A549 (cell line): ENCODE measurements around the gene ARRDC3. TPM values are rescaled to one million over a fixed set of nuclear protein-coding genes. Genes with fewer than 3 reads are reported as not detected.

ENCODE experiments used
- ATAC-seq, 2 experiments: fragments of 200-7000 bp in 1 of 2; fragments of >200 bp in 1 of 2; cut with Nextera tagmentation in 1 of 2; cut with Tn5 transposase in 1 of 2; 3 replicates each; pipeline versions ENCODE4 v1.8.0 to v1.9.1; 2018 to 2020; ENCODE audit warnings: mild to moderate bottlenecking in 1 of 2, moderate library complexity in 1 of 2
- CTCF ChIA-PET: fragments of 300-600 bp; sonication (Branson Sonifier 250); formaldehyde crosslinking; extraction: SDS; loops from one replicate; lab custom pipeline; 2021; ENCODE audit warnings: antibody characterized with exemption, inconsistent platforms; lab: Yijun Ruan, JAX
- POLR2A ChIA-PET: fragments of 350-600 bp; formaldehyde crosslinking; extraction: SDS; loops from one replicate; lab custom pipeline; 2021; ENCODE audit warnings: antibody characterized with exemption, inconsistent platforms; lab: Yijun Ruan, JAX
- DNase-seq, 2 experiments: peaks; one replicate each; pipeline versions ENCODE4 v3.0.0 to v3.0.0-alpha.2; 2011 to 2016; ENCODE audit warnings: low read depth in 1 of 2, low spot score in 1 of 2
- FAIRE-seq: peaks from 2 replicates; lab custom pipeline; 2011; peaks lifted over from hg19 to GRCh38; lab: Jason Lieb, UNC
- H3K27ac ChIP-seq, 2 experiments: fragments of >200 bp; sonication (Bioruptor Twin); formaldehyde crosslinking; 3 replicates each; pipeline ENCODE4 v1.5.1; 2016 to 2017
- H3K4me1 ChIP-seq: fragments of >200 bp; sonication (Bioruptor Twin); formaldehyde crosslinking; 3 replicates; pipeline ENCODE4 v1.6.1; 2016
- H3K4me2 ChIP-seq: fragments of >200 bp; sonication (Bioruptor Twin); formaldehyde crosslinking; 3 replicates; pipeline ENCODE4 v1.6.1; 2016
- H3K4me3 ChIP-seq: fragments of >200 bp; sonication (Bioruptor Twin); formaldehyde crosslinking; 3 replicates; pipeline ENCODE4 v1.5.1; 2016
- H3K9me3 ChIP-seq: fragments of >200 bp; sonication (Bioruptor Twin); formaldehyde crosslinking; 3 replicates; pipeline ENCODE4 v1.6.1; 2016
- BHLHE40 ChIP-seq: IDR thresholded peaks from 2 replicates; pipeline ENCODE4 v1.6.1; 2012; ENCODE audit warnings: low read depth, low read length, inconsistent platforms
- CBX2 ChIP-seq: fragments of 200-600 bp; sonication (generic); IDR thresholded peaks from 2 replicates; pipeline ENCODE4 v1.6.1; 2016; ENCODE audit warnings: low read depth, mild to moderate bottlenecking, borderline replicate concordance
- CBX8 ChIP-seq: fragments of 200-600 bp; sonication (generic); IDR thresholded peaks from 2 replicates; pipeline ENCODE4 v1.6.1; 2016
- ESRRA ChIP-seq: fragments of 150-350 bp; IDR thresholded peaks from 2 replicates; pipeline ENCODE4 v1.6.1; 2014; ENCODE audit warnings: mild to moderate bottlenecking, low read length, borderline replicate concordance
- FOSB ChIP-seq: fragments of 250-450 bp; sonication (Bioruptor Pico); IDR thresholded peaks from 2 replicates; pipeline ENCODE4 v1.5.0; 2020; ENCODE audit warnings: mild to moderate bottlenecking, moderate library complexity
- FOSL2 ChIP-seq, 2 experiments: fragments of 450-650 bp in 1 of 2; fragments of >200 bp in 1 of 2; sonication (Bioruptor Twin) in 1 of 2; formaldehyde crosslinking; IDR thresholded peaks; 2 replicates each; pipeline versions ENCODE4 v1.5.0 to v1.6.1; 2016 to 2020; ENCODE audit warnings: mild to moderate bottlenecking in 1 of 2, moderate library complexity in 1 of 2
- HOXA7 ChIP-seq: fragments of 250-450 bp; sonication (Bioruptor Pico); IDR thresholded peaks from 2 replicates; pipeline ENCODE4 v1.5.0; 2020; ENCODE audit warnings: mild to moderate bottlenecking, moderate library complexity
- JUN ChIP-seq, 2 experiments: fragments of >200 bp; sonication (Bioruptor Twin); formaldehyde crosslinking; IDR thresholded peaks; 2 replicates in 1 of 2; 3 replicates in 1 of 2; pipeline ENCODE4 v1.6.1; 2016 to 2017
- KDM1A ChIP-seq: fragments of 200-600 bp; sonication (generic); IDR thresholded peaks from 2 replicates; pipeline ENCODE4 v1.6.1; 2016; ENCODE audit warnings: low read depth, mild to moderate bottlenecking
- MAX ChIP-seq: IDR thresholded peaks from 2 replicates; pipeline ENCODE4 v1.6.1; 2012
- PBX3 ChIP-seq: IDR thresholded peaks from 2 replicates; pipeline ENCODE4 v1.6.1; 2012
- PHF8 ChIP-seq: fragments of 200-600 bp; sonication (generic); IDR thresholded peaks from 2 replicates; pipeline ENCODE4 v1.6.1; 2016; ENCODE audit warnings: low read depth, mild to moderate bottlenecking, antibody characterized with exemption, moderate library complexity, borderline replicate concordance
- POLR2A ChIP-seq: IDR thresholded peaks from 2 replicates; pipeline ENCODE4 v1.6.1; 2012; ENCODE audit warnings: mild to moderate bottlenecking, low read length
- POLR2AphosphoS2 ChIP-seq: conservative IDR thresholded peaks from 2 replicates; pipeline ENCODE4 v1.6.1; 2012; ENCODE audit warnings: low read length, improper control_type of control experiment, inconsistent platforms
- RCOR1 ChIP-seq: fragments of 150-350 bp; IDR thresholded peaks from 2 replicates; pipeline ENCODE4 v1.6.1; 2014; ENCODE audit warnings: antibody characterized with exemption, low read length, low read depth
- RFX5 ChIP-seq: fragments of 450-650 bp; IDR thresholded peaks from 2 replicates; pipeline ENCODE4 v1.7.1; 2014; ENCODE audit warnings: antibody characterized with exemption, mild to moderate bottlenecking, moderate library complexity
- RNF2 ChIP-seq: fragments of 200-600 bp; sonication (generic); IDR thresholded peaks from 2 replicates; pipeline ENCODE4 v1.6.1; 2016; ENCODE audit warnings: low read depth, mild to moderate bottlenecking, antibody characterized with exemption, moderate library complexity, borderline replicate concordance
- TP53 ChIP-seq: fragments of 250-450 bp; sonication (Bioruptor Pico); IDR thresholded peaks from 2 replicates; pipeline ENCODE4 v1.5.0; 2021; ENCODE audit warnings: mild to moderate bottlenecking, moderate library complexity
- ZNF302 ChIP-seq: fragments of 250-450 bp; sonication (Bioruptor Pico); IDR thresholded peaks from 2 replicates; pipeline ENCODE4 v1.9.0; 2021; ENCODE audit warnings: inconsistent platforms, mild to moderate bottlenecking, moderate library complexity
- WGBS: methylation state at CpG from one replicate; pipeline ENCODE4 v1.1.6; 2017; ENCODE audit errors: missing lambda C conversion rate; 5-methylcytosine and 5-hydroxymethylcytosine counted together
- polyA plus RNA-seq, 4 experiments: library from polyadenylated mRNA; depleted of rRNA in 3 of 4; stranded (reverse); fragments of >200 nt; fragmentation: RNase III in 1 of 4; extraction: RNeasy Plus Mini Kit Qiagen cat#74134 plus additional on column Dnase treatment in 1 of 4; gene quantifications; 2 replicates in 3 of 4; 3 replicates in 1 of 4; pipeline ENCODE4 v1.2.3, GENCODE V29; 2011 to 2017
- TF ChIP-seq, protein P1 (sequence below): fragments of >200 bp; sonication (Bioruptor Twin); formaldehyde crosslinking; IDR thresholded peaks from 3 replicates; pipeline ENCODE4 v1.5.1; 2016
- TF ChIP-seq, protein P2 (sequence below): fragments of 250-450 bp; sonication (Bioruptor Pico); IDR thresholded peaks from 2 replicates; pipeline ENCODE4 v1.5.0; 2020; ENCODE audit warnings: low read depth, mild to moderate bottlenecking, moderate library complexity
- TF ChIP-seq, protein P3 (sequence below): fragments of >200 bp; sonication (Bioruptor Twin); formaldehyde crosslinking; IDR thresholded peaks from 2 replicates; pipeline ENCODE4 v1.6.1; 2016
- TF ChIP-seq, protein P4 (sequence below): fragments of >200 bp; sonication (Bioruptor Twin); formaldehyde crosslinking; IDR thresholded peaks from 3 replicates; pipeline ENCODE4 v1.6.1; 2016

ARRDC3 gene
- polyA plus RNA-seq, 2 of the 4 experiments (the other 2 are of a cell fraction), result 9.9 to 36.3 TPM

DNA sequence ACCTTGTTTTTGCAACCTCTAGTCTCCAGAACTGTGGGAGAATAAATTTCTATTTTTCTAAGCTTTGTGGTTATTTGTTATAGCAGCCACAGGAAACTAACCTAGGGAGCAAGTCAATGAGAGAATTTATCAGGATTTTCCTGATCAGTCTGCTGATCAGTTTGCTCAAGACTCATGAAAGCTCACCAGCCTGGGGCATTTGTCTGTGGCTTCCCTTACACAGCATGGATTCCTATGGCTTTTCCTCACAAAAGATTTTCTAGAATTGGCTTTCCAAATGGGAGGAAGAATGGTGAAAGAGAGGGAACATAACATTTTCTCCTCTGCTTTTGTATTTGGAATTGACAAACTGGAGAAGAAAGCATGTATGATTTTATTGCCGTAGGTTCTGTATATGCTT is 20.2 kb downstream of the ARRDC3 start (continued):
- TF ChIP-seq KDM1A, result no peak
- no peak for TF ChIP-seq POLR2AphosphoS2
- TF ChIP-seq PHF8, result no peak
- TF ChIP-seq, all 56 proteins: peak for 0

GRCh38 chr5:91361790-91362189 is 21.3 kb downstream of the ARRDC3 start:
- Histone ChIP-seq H3K27ac (no peak overlapping the region), H3K4me3 (no peak overlapping the region), H3K4me2 (no peak overlapping the region), H3K9me3 (no peaks in the 10 kb centered on the region), H3K4me1 (peaks cover 10% of the 10 kb centered on the region)
- FAIRE-seq (no peak), DNase-seq (no peak), ATAC-seq (no peak)
- POLR2A ChIA-PET, result no interaction called here
- 97% methylated on average over 3 of the region's 3 CpGs for WGBS
- no peak for TF ChIP-seq RFX5
- no peak for TF ChIP-seq ZNF302
- TF ChIP-seq BHLHE40, result no peak
- no peak for TF ChIP-seq PBX3
- TF ChIP-seq MAX, result no peak
- TF ChIP-seq FOSB (CRISPR knock-in tag), result no peak
- no peak for TF ChIP-seq JUN (IDR thresholded peaks at IDR 0.05)
- no peak for TF ChIP-seq CBX2
- no peak for TF ChIP-seq ESRRA
- TF ChIP-seq, protein P1, sequence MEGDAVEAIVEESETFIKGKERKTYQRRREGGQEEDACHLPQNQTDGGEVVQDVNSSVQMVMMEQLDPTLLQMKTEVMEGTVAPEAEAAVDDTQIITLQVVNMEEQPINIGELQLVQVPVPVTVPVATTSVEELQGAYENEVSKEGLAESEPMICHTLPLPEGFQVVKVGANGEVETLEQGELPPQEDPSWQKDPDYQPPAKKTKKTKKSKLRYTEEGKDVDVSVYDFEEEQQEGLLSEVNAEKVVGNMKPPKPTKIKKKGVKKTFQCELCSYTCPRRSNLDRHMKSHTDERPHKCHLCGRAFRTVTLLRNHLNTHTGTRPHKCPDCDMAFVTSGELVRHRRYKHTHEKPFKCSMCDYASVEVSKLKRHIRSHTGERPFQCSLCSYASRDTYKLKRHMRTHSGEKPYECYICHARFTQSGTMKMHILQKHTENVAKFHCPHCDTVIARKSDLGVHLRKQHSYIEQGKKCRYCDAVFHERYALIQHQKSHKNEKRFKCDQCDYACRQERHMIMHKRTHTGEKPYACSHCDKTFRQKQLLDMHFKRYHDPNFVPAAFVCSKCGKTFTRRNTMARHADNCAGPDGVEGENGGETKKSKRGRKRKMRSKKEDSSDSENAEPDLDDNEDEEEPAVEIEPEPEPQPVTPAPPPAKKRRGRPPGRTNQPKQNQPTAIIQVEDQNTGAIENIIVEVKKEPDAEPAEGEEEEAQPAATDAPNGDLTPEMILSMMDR, result no peak
- no peak for TF ChIP-seq HOXA7 (CRISPR knock-in tag)
- no peak for TF ChIP-seq CBX8
- TF ChIP-seq POLR2A, result no peak
- no peak for TF ChIP-seq RNF2
- TF ChIP-seq POLR2AphosphoS2, result no peak
- no peak for TF ChIP-seq RCOR1
- TF ChIP-seq TP53, result no peak
- TF ChIP-seq, protein P2, sequence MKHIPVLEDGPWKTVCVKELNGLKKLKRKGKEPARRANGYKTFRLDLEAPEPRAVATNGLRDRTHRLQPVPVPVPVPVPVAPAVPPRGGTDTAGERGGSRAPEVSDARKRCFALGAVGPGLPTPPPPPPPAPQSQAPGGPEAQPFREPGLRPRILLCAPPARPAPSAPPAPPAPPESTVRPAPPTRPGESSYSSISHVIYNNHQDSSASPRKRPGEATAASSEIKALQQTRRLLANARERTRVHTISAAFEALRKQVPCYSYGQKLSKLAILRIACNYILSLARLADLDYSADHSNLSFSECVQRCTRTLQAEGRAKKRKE (CRISPR knock-in tag), result no peak
- TF ChIP-seq, protein P3, sequence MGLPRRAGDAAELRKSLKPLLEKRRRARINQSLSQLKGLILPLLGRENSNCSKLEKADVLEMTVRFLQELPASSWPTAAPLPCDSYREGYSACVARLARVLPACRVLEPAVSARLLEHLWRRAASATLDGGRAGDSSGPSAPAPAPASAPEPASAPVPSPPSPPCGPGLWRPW, result no peak
- CTCF ChIA-PET, result interaction anchor here (0.6 to 1.9 kb wide), 4 partner anchors 9 to 23 kb away, joined by 4 to 7 read pairs (median 6); no protein-coding TSS in a partner anchor

DNA sequence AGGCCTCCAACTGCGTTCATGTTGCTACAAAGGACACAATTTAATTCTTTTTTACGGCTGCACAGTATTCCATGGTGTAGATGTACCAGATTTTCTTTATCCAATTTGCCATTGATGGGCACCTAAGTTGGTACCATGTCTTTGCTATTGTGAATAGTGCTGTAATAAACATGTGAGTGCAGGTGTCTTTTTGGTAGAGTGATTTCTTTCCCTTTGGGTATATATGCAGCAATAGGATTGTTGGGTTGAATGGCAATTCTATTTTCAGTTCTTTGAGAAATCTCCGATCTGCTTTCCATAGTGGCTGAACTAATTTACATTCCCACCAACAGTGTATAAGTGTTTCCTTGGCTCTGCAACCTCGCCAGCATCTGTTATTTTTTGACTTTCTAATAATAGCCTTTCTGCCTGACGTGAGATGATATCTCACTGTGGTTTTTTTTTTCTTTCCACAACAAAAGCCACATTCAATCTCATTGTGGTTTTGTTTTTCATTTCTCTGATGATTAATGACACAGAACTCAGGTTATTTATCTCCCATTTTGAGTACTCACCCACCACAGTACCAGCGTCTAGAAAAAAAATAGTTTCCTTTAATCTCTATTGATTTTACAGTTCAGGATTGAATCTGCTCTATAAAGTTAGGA is 21.9 kb downstream of the ARRDC3 start:
- H3K9me3 ChIP-seq, result no peaks in the 10 kb centered on the region
- ChIA-PET POLR2A (no interaction called here), CTCF (interaction anchor here (0.6 to 1.4 kb wide), 2 partner anchors 14 to 19 kb away, joined by 5 to 7 read pairs; no protein-coding TSS in a partner anchor)
- no peak overlapping the region for H3K4me3 ChIP-seq
- WGBS, result 71% methylated on average over 6 of the region's 6 CpGs
- H3K4me1 ChIP-seq, result peaks cover 10% of the 10 kb centered on the region
- TF ChIP-seq, protein P4, sequence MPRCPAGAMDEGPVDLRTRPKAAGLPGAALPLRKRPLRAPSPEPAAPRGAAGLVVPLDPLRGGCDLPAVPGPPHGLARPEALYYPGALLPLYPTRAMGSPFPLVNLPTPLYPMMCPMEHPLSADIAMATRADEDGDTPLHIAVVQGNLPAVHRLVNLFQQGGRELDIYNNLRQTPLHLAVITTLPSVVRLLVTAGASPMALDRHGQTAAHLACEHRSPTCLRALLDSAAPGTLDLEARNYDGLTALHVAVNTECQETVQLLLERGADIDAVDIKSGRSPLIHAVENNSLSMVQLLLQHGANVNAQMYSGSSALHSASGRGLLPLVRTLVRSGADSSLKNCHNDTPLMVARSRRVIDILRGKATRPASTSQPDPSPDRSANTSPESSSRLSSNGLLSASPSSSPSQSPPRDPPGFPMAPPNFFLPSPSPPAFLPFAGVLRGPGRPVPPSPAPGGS, result no peak
- TF ChIP-seq FOSL2 (IDR thresholded peaks at IDR 0.05) (no peak), FOSL2 (CRISPR knock-in tag; IDR thresholded peaks at IDR 0.05) (no peak)
- no peak for ATAC-seq
- DNase-seq, result no peak
- no peak overlapping the region for H3K27ac ChIP-seq
- FAIRE-seq, result no peak
- no peak overlapping the region for H3K4me2 ChIP-seq
